KOPT-K1 (cell line): ENCODE data around the gene LMF2.
A peak's percentile ranks its signal among the peaks of the same experiment; 100 is the strongest.

Experiments
- H3K27ac ChIP-seq: fragments of 200-600 bp; sonication (generic); 2 replicates; pipeline ENCODE4 v1.5.1; 2016; ENCODE audit warnings: antibody characterized with exemption, mild to moderate bottlenecking, low read depth, low read length; ENCODE audit not compliant: poor library complexity, severe bottlenecking
- H3K36me3 ChIP-seq: fragments of 200-600 bp; sonication (generic); 2 replicates; pipeline ENCODE4 v1.5.1; 2017; ENCODE audit warnings: antibody characterized with exemption, mild to moderate bottlenecking, low read length, moderate library complexity; ENCODE audit not compliant: insufficient read depth
- H3K9me3 ChIP-seq: fragments of 200-600 bp; sonication (generic); 2 replicates; pipeline ENCODE4 v1.5.1; 2017; ENCODE audit warnings: antibody characterized with exemption, low read length, mild to moderate bottlenecking; ENCODE audit not compliant: insufficient read depth, poor library complexity, severe bottlenecking

Gene LMF2

DNA sequence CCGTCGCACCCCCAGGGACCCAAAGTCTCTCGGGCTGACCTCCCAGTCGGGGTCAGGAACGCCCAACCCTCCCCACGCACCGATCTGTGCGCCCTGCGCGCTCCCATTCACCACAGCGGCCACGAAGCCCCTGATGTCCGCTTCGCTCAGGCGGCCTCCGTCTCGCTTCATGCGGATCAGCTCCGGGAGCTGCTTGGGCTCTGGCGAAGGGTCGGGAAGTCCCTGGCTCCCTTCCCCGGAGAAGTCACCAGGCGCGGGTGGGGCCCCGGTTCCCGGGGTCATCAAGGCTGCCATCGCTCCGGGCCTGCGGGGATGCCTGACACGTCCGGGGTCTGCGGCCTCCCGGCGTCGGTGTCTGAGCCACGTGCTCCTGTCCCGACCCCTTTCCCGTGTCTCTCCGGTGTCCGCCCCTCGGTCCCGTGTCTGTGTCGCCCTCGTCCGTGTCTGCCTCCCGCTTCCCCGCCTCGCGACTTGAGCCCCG is 22.0 kb upstream of the LMF2 start:
- Histone ChIP-seq H3K9me3 (peaks cover 10% of the 10 kb centered on the region), H3K36me3 (peaks cover 2% of the 10 kb centered on the region; the same call in 1 of the 2 replicates), H3K27ac (no peak overlapping the region)

DNA sequence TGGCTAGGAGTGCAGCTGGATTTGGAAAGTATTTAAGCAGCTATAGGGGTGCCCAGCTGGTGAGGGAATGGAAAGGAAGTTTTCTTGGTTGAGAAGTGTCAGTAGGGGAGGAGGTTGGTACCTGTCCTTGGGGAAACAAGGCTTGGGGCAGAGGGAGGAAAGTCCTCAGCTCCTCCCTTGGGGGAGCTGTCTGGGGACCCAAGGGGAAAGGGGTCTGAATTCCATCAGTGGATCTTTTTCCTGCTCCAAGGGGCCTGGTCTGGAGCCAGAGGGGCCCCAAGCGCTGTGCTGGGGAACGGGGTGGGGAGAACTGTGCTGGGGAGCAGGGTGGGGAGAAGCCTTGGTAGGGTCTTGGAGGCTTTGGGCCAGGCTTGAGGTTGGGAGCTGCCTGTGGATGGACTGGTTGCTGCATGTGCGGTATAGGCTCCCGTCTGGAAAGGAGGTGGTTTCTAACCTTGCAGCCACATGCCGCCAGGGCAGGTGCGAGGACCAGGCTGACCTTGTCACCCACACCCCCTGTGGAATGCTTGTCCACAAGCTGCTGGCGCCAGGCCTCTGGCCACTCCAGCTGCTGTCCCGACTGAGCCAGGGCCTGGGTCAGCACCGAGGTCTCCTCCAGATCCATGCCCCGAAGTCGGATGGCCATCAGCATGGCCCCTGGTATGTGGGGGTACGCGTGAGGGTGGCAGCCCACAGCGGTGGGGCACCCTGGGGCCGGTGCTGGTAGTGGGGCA is 21.3 kb upstream of the LMF2 start:
- H3K27ac ChIP-seq = no peak overlapping the region
- peaks cover 10% of the 10 kb centered on the region for H3K9me3 ChIP-seq
- peaks cover 8% of the 10 kb centered on the region for H3K36me3 ChIP-seq

DNA sequence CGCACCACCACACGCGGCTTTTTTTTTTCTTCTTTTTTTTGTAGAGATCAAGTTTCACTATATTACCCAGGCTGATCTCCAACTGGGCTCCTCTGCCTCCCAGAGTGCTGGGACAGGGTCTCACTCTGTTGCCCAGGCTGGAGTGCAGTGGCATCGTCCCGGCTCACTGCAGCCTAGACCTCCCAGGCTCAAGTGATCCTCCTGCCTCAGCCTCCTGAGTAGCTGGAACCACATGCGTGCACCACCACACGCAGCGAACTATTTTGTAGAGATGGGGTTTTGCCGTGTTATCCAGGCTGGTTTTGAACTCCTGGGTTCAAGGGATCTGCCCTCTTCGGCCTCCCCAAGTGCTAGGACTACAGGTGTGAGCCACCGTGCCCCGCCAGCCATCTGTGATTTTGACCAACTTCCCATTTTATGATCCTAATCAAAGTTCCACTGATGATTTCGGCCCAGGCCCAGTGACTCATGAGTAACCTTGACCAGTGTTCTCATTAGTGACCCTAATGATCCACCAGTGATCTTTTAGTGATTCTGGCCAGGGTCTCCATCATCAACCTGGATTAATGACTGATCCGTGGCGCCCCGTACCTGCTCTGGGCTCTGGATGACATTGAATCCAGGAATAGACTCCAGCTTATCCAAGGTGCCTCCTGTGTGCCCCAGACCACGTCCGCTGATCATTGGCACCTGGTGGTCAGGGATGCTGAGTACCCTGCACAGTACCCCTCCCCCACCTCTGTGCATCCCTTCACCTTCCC is 20.6 kb upstream of the LMF2 start:
- no peak overlapping the region for H3K27ac ChIP-seq
- H3K36me3 ChIP-seq = peaks cover 15% of the 10 kb centered on the region
- H3K9me3 ChIP-seq = peaks cover 10% of the 10 kb centered on the region

DNA sequence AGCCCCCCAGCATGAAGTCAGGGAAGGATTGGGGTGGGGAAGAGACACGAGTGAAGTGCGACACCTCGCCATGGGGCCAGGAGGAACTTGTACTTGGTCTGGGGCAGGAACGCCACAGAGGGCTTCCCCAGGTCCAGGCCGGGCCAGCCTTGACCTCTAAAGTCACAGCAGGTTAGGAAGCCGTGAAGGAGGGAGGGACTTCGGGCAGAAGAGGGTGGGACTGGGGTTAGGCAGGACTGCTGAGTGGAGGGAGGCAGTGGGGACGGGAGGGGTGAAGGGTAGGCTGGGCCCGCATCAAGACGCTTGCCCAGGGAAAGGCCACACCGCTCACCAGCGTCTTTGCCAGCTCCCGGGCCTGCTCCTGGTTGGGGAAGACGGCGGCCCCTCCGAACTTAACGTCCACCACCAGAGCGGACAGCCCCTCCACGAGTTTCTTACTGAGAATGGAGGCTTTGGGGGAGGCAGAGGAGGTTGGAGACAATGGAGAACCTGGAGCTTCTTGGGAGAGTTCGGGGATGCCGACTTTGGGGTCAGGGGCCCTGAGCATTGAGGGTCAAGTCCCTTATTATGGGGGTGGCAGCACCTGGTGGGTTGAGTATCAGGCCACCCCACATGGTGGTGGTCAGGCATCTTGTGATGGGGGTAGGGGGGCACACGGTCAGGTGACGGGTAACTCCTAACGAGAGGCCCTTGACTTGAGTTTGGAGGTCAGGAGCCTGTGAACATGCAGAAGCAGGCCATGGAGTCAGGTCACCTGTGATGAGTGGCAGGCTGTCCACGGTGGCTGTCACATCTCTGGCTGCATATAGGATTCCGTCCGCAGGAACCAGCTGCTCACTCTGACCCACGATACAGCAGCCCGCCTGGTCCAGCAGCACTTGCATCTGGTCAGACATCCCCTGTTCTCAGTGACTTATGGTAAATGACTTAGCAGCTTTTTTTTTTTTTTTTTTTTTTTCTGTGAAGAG is 19.6 kb upstream of the LMF2 start:
- peaks cover 25% of the 10 kb centered on the region for H3K36me3 ChIP-seq

DNA sequence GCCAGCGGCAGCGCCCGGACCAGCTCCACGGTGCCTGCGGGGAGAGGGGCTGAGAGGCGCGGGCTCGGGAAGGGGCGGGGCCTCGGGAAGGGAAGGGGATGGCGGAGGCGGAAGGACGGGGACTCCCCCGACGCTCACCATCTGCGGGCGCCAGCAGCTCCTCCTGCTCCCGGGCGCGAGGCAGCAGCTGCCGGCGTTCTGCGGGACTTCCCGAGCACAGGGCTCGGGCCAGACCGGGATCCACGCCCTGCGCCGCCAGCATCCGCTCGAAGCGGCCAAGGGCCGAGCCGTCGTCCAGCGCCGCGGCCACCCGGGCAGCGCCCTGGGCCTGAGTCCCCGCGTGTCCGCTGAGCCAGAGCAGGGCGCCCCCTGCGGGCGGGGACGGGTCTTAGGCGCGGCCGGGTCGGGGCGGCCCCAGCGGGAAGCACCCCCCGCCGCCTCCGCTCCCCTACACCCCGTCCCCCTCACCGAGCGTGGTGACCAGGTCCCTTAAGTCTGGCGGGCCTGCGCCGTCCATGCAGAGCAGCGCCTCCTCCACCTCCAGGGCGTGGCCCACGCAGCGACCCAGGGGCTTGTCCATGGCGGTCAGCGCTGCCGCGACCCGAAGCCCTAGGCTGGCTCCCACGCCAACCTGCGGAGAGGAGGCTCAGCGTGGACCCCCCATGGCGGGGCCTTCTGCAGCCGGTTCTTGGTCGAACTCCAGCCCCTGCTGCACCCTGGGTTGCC is 18.8 kb upstream of the LMF2 start:
- H3K27ac ChIP-seq = peak overlapping the region; percentile 93
- H3K36me3 ChIP-seq = peaks cover 34% of the 10 kb centered on the region
- H3K9me3 ChIP-seq = peaks cover 8% of the 10 kb centered on the region

More for the DNA sequence above, 19.6 kb upstream of the LMF2 start:
- Histone ChIP-seq H3K27ac (peak overlapping the region; percentile 93), H3K9me3 (peaks cover 10% of the 10 kb centered on the region)

DNA sequence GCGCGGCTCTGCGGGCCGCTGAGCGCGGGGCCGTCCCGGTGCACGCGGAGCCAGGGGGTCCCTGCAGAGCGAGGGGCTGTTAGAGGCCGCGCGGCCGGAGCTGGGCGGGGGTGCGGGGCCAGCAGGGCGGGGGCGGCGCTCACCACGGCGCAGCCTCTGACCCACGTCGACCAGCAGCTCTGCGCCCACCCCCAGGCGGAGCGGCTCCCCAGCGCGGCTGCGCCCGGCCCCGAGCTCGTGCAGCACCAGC is 18.3 kb upstream of the LMF2 start:
- peaks cover 39% of the 10 kb centered on the region for H3K36me3 ChIP-seq
- H3K27ac ChIP-seq = peak overlapping the region; percentile 93

DNA sequence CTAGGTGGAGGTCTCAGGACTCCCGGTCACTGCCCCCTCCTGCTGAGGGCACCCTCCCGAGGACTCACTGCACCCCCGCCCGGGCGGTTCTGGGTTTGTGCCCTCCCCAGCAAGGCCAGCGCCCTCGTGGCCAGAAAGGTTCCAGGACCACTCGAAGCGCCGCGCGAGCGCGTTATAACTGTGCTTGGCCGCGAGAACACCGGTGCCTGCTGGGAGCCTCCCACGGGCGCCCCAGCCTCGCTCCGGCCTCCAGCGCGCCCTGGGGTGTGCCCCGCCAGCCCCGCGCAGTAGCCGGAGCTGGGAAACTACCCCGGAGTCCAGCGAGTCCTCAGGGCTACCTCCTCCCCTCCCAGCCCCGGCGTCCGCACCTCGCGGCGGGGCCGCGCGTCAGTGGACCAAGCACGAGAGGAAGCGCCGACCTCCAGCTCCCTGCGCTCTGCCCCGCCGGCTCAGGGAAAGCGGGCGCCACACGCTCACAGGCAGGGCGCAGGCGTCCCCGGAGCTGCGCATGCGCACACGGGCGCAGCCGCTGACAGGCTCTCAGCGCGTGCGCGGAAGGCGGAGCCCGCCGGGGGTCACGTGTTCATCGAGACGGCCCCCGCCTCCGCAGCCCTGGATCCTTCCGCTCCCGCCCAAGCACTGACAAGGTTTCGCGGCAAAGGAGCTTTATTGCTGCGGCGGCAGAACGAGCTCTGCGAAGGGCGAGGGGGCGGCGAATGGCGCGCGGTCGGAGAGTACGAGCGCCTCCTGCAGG is 17.8 kb upstream of the LMF2 start, which contains the start of gene SCO2:
SCO2 (minus strand) TSS at position 495 of the 754 bp plus-strand sequence. CDS start 1,187 bp downstream, outside the sequence.
- Histone ChIP-seq H3K27ac (peak within 1 kb of the TSS; percentile 93), H3K9me3 (no peaks in the 10 kb centered on the region), H3K36me3 (peaks cover 44% of the 10 kb centered on the region)

More for the DNA sequence above, 18.3 kb upstream of the LMF2 start:
- peaks cover 3% of the 10 kb centered on the region for H3K9me3 ChIP-seq

DNA sequence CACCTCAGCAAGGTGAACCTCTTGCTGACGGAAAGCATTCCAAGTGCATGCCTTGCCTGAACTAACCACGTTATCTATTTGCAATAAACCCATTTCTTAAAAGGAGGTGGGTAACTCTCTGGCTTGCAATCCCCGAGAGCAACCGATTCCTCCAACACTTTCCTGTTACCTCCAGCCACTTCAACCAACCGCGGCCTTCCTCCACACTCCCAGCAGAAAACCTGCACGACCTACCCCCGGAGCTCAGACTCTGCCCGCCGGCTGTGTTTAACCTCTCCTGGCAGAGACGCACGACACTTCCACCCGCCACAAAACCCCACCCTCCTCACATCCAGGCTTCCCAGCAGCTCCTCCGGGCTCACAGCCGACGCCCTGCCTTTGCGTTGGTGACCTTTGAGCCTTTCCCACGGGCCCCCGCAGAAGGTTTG is 17.2 kb upstream of the LMF2 start:
- H3K27ac ChIP-seq = peak overlapping the region; percentile 93
- no peaks in the 10 kb centered on the region for H3K9me3 ChIP-seq
- peaks cover 47% of the 10 kb centered on the region for H3K36me3 ChIP-seq

DNA sequence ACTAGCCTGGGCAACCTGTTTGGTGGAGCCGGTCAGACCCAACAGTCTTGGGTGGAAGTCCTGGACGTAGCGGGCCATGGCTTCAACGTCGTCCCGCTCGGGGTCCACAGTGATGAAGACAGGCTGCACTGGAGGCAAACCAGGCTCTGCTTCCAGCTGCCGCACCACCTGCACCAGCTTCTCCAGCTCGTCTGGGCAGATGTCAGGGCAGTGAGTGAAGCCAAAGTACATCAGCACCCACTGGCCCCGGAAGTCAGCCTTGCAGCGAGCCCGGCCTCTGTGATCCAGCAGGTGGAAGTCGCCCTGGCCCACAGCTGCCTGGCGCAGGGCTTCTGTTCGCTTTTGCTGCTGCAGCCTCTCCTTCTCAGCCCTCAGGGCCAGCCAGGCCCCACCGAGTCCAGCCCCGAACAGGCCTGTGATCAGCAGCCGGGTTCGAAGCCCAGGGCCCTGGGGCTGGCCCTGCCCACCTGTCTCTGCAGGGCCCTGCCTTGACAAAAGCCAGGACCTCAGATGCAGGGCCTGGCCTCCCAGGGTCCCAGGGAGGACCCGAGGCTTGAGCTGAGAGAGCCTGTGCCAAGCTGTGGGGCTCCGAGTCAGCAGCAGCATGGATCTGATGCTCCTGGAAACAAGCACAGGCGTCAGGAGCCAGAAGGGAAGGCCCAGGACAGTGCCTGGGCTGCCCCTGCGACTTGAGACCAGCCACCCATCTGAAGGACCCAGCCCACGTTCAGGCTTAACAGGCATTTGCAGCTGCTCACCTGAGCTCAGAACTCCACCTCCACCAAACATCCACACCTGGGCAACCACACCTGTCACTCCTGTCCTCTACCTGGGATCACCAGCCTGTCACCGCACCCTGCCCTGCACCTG is 16.5 kb upstream of the LMF2 start:
- Histone ChIP-seq H3K27ac (peak overlapping the region; percentile 93), H3K36me3 (peaks cover 54% of the 10 kb centered on the region), H3K9me3 (no peaks in the 10 kb centered on the region)

DNA sequence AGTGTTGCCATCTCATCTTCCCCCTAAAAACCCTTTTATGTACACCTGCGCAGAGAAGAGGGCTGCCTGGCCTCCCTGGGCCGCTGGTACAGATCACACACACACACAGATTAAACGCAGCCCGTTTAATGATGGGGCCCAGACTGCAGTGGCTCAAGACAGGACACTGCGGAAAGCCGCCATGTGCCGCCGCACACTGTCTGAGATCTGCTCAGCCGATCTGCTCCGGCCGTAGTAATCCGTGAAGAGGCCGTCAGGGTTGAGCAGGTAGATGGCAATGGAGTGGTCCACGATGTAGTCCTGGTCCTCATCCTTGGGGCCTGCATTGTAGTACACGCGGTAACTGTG is 15.9 kb upstream of the LMF2 start:
- Histone ChIP-seq H3K27ac (no peak overlapping the region), H3K36me3 (peaks cover 60% of the 10 kb centered on the region), H3K9me3 (no peaks in the 10 kb centered on the region)

DNA sequence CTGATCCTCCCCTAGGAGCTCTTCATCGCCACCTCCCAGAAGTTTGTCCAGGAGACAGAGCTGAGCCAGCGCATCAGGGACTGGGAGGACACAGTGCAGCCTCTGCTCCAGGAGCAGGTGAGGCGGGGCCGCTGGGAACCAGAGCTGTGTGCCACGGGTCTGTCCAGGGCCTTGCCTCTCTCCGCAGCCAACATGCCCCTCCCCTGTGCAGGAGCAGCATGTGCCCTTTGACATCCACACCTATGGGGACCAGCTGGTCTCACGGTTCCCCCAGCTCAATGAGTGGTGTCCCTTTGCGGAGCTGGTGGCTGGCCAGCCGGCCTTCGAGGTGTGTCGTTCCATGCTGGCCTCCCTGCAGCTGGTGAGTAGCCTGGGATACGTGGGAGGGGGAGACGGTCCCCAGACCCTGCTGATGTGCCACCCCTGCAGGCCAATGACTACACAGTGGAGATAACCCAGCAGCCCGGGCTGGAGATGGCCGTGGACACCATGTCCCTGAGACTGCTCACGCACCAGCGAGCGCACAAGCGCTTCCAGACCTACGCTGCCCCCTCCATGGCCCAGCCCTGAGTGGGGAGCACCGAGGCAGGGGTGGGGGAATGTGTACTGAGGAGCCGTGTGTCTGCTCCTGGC is 15.4 kb upstream of the LMF2 start:
- H3K36me3 ChIP-seq = peaks cover 65% of the 10 kb centered on the region
- H3K9me3 ChIP-seq = no peaks in the 10 kb centered on the region
- H3K27ac ChIP-seq = no peak overlapping the region

DNA sequence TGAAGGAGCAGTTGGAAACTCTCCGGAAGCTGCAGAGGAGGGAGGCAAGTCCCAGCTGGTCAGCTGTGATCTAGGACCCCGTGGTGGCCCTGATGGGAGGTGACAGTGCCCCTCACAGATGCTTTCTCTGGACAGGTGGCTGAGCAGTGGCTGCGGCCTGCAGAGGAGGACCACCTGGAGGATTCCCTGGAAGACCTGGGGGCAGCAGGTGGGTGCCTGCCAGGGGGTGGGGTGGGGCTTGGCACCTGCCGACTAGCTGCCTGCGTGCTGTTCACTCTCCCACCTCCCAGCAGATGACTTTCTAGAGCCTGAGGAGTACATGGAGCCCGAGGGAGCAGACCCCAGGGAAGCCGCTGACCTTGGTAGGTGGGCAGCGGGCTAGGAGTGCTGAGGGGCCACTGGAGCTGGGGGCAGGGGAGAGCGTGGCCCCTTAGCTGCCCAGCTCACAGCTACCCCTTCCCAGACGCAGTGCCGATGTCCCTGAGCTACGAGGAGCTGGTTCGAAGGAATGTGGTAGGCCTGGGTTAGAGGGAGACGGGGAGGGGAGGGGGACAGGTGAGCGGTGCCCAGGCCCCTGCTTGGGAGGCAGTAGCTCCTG is 14.8 kb upstream of the LMF2 start:
- no peak overlapping the region for H3K27ac ChIP-seq
- peaks cover 71% of the 10 kb centered on the region for H3K36me3 ChIP-seq
- H3K9me3 ChIP-seq = no peaks in the 10 kb centered on the region
